ENCODE results near the gene CDS2. TPM values are rescaled to one million over a fixed set of nuclear protein-coding genes. Genes with fewer than 3 reads are reported as not detected.

Gene CDS2
- total RNA-seq, 6 experiments from 2014 or later: 13.7 to 42.3 (median 31.6) TPM

DNA sequence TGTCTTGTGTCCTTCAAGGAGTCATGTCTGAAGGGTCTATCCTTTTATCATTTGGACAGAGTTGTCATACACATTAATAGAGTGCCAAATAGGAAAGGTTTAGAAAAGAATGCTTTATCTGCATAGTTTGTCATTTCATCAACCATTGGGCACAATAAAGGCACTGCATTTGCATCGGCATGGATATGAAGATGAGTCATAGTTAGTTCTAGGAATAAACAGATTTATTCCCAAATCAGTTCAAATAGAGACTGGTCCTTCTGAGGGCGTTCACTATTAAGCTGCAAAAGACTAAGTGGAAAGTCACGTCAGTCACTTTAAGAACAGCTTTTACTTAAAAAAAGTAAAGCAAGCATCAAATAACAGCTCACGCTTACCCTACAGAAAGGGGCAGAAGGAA is 90.8 kb downstream of the CDS2 start:
- TF ChIP-seq, protein P1, sequence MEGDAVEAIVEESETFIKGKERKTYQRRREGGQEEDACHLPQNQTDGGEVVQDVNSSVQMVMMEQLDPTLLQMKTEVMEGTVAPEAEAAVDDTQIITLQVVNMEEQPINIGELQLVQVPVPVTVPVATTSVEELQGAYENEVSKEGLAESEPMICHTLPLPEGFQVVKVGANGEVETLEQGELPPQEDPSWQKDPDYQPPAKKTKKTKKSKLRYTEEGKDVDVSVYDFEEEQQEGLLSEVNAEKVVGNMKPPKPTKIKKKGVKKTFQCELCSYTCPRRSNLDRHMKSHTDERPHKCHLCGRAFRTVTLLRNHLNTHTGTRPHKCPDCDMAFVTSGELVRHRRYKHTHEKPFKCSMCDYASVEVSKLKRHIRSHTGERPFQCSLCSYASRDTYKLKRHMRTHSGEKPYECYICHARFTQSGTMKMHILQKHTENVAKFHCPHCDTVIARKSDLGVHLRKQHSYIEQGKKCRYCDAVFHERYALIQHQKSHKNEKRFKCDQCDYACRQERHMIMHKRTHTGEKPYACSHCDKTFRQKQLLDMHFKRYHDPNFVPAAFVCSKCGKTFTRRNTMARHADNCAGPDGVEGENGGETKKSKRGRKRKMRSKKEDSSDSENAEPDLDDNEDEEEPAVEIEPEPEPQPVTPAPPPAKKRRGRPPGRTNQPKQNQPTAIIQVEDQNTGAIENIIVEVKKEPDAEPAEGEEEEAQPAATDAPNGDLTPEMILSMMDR (IDR thresholded peaks at IDR 0.05): no peak
- Histone ChIP-seq H3K9me3 (no peaks in the 10 kb centered on the region), H3K27me3 (no peaks in the 10 kb centered on the region), H3K27ac (no peak overlapping the region), H3K36me3 (no peaks in the 10 kb centered on the region), H3K4me1 (peaks cover 0 to 25% (median 3%) of the 10 kb centered on the region in 4 donors), H3K4me3 (no peak overlapping the region)
- DNase-seq: no peak
- no peak for ATAC-seq
- 96% methylated on average over 4 of the region's 4 CpGs for WGBS (ENCODE audit: insufficient coverage, low coverage, low lambda C conversion rate, missing lambda C conversion rate)
- intact Hi-C loops (cut with DNase I): no loop called here

DNA sequence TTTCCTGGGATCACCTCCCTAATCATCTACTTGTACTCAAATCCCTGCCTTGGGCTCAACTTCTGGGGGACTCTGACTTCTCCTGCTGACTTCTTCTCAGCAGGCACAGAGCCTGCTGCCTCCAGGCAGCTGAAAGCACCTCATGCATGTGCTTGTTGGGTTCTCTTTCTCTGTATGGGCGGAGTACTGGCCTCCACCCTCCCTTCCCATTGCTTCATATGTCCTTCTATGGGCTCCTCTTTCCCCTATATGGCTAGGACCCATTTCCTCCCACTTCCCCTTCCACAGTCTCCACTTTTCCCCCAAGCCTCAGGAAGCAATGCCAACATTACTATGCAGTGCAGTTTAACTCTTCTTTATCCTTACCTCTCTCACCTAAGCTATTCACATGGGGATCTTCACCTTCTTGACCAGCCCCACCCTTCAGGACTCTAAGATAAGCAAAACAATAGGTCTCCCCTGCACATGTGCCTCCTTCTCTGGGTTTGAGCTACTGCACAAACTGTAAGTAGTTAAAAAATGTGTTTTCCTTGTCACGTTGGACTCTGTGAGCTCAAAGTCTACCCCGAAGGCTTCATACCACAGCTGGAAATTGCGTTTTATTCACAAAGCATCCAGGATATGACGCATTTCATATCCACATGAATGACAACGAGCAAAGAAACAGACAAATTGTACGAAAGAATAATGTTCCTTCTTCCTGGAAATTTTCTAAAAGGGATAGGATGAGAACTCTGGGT is 93.7 kb downstream of the CDS2 start:
- no peak for ATAC-seq

DNA sequence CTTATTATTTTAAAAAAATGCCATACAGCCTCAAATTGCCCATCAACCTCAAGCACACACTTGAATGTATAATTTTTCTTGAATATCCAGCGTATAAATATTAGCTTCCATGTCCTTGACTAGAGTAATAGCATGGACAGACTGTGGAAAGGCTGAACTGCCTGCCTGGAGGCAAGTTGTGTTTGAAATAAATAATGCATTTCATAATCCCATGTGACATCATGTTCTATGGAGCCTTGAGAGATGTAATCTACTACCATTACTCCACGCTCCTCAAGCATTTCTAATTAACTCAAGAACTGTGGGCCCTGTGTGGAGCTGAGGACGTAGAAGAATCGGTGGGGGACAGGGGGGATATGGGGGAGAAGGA is 94.2 kb downstream of the CDS2 start:
- Histone ChIP-seq H3K36me3 (no peaks in the 10 kb centered on the region), H3K4me3 (no peak overlapping the region), H3K27ac (no peak overlapping the region), H3K27me3 (no peaks in the 10 kb centered on the region), H3K9me3 (no peaks in the 10 kb centered on the region), H3K4me1 (peaks cover 0 to 7% (median 0%) of the 10 kb centered on the region in 4 donors)
- ATAC-seq (no peak), DNase-seq (no peak)
- no peak for TF ChIP-seq POLR2A (IDR thresholded peaks at IDR 0.05)
- TF ChIP-seq, protein P1 (IDR thresholded peaks at IDR 0.05): no peak
- 82% methylated on average over 4 of the region's 4 CpGs for WGBS (ENCODE audit: insufficient coverage, low coverage, low lambda C conversion rate, missing lambda C conversion rate)
- intact Hi-C loops (cut with DNase I): no loop called here

More for the DNA sequence above, 93.7 kb downstream of the CDS2 start:
- H3K9me3 ChIP-seq: no peaks in the 10 kb centered on the region
- no peaks in the 10 kb centered on the region for H3K27me3 ChIP-seq
- H3K27ac ChIP-seq: no peak overlapping the region
- WGBS (ENCODE audit: insufficient coverage, low coverage, low lambda C conversion rate, missing lambda C conversion rate): 61% methylated on average over 7 of the region's 7 CpGs
- H3K4me3 ChIP-seq: no peak overlapping the region
- intact Hi-C loops (cut with DNase I): no loop called here
- DNase-seq: no peak
- H3K4me1 ChIP-seq: peaks cover 0 to 12% (median 1%) of the 10 kb centered on the region in 4 donors
- no peaks in the 10 kb centered on the region for H3K36me3 ChIP-seq
- TF ChIP-seq, protein P1 (IDR thresholded peaks at IDR 0.05): no peak
- no peak for TF ChIP-seq POLR2A (IDR thresholded peaks at IDR 0.05)

DNA sequence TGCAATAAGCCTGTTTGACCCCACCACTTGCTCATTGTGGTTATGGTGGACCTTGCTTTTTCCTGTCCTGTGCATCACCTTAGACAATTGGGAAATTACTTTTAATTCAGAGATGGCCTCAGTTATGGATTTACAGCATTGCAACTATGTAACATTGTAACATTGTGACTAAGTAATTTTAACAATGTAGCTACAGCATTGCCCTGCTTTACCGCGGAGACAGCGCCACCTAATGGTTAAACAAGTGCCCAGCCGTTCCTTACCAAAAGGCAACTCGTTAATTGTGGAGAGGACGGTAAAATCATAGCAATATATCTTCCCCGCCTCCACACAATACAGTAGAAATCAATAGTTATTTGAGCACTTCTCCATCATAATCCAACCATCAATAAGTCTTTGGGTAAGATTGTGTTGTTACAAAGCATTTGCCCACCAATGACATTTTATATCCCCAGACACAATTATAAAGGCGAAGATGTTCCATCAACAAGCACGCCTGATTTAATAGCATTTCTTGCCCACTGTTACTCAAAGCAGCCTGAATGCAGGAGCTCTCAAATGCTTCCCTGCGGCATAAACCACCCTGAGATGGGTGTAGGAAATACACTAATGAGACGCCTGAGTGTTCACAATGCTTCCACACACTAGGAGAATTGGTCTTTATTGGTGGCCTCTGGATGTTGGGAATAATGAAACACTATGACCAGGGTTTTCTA is 96.3 kb downstream of the CDS2 start:
- H3K9me3 ChIP-seq: no peaks in the 10 kb centered on the region
- 24% methylated on average over 11 of the region's 11 CpGs for WGBS (ENCODE audit: insufficient coverage, low coverage, low lambda C conversion rate, missing lambda C conversion rate)
- intact Hi-C loops (cut with DNase I): no loop called here
- no peaks in the 10 kb centered on the region for H3K27me3 ChIP-seq
- no peak overlapping the region for H3K27ac ChIP-seq
- no peak overlapping the region for H3K4me3 ChIP-seq
- no peaks in the 10 kb centered on the region for H3K36me3 ChIP-seq
- DNase-seq: peak; percentile 61 to 73 (median 70)
- no peaks in the 10 kb centered on the region for H3K4me1 ChIP-seq
- no peak for TF ChIP-seq POLR2A (IDR thresholded peaks at IDR 0.05)
- TF ChIP-seq, protein P1 (IDR thresholded peaks at IDR 0.05): peak; percentile 91 to 96 (median 92)
- ATAC-seq: peak; percentile 80 to 95 (median 90)
